Heart right ventricle (tissue), 16 donors: ENCODE results near the gene PPP1R16B. TPM values are rescaled to one million over a fixed set of nuclear protein-coding genes. Genes with fewer than 3 reads are reported as not detected.
"Not testable (repeated sequence)": the region's sequence is repeated elsewhere in the genome, so short reads cannot be mapped to it uniquely, and the experiment has no call there.

Experiments
- ATAC-seq, 8 donors: fragments of 200-7000 bp; cut with Tn5 transposase; one replicate each; pipeline ENCODE4 v1.9.1; 2020; ENCODE audit warnings: mild to moderate bottlenecking in 8 of 8, moderate library complexity in 8 of 8, moderate number of reproducible peaks in 1 of 8
- DNase-seq, 2 donors: peaks; one replicate each; pipeline ENCODE4 v3.0.0-alpha.2; 2020
- H3K27ac ChIP-seq, 10 donors: fragments of 200-600 bp; sonication (generic) in 2 of 10; one replicate each; pipeline versions ENCODE4 v1.5.0 to v1.8.0; 2020 to 2022; ENCODE audit warnings: mild to moderate bottlenecking in 3 of 10
- H3K27me3 ChIP-seq, 7 donors: fragments of 200-600 bp; one replicate each; pipeline ENCODE4 v1.8.0; 2021 to 2022; ENCODE audit warnings: mild to moderate bottlenecking in 2 of 7
- H3K36me3 ChIP-seq, 9 donors: fragments of 200-600 bp; sonication (generic) in 1 of 9; one replicate each; pipeline versions ENCODE4 v1.5.0 to v1.8.0; 2020 to 2022; ENCODE audit warnings: mild to moderate bottlenecking in 2 of 9
- H3K4me1 ChIP-seq, 9 donors: fragments of 200-600 bp; sonication (generic) in 1 of 9; one replicate each; pipeline versions ENCODE4 v1.5.0 to v1.8.0; 2020 to 2022; ENCODE audit warnings: mild to moderate bottlenecking in 4 of 9
- H3K4me3 ChIP-seq, 10 donors: fragments of 200-600 bp; sonication (generic) in 2 of 10; one replicate each; pipeline versions ENCODE4 v1.5.0 to v1.8.0; 2020 to 2022; ENCODE audit warnings: mild to moderate bottlenecking in 7 of 10, moderate library complexity in 2 of 10
- H3K9me3 ChIP-seq, 11 donors: fragments of 200-600 bp in 10 of 11; sonication (generic) in 2 of 11; one replicate each; pipeline versions ENCODE4 v1.5.0 to v1.8.0; 2013 to 2022; ENCODE audit warnings: mild to moderate bottlenecking in 2 of 11, control low read depth in 1 of 11, moderate library complexity in 1 of 11
- CTCF ChIP-seq, 9 donors: fragments of 200-600 bp; sonication (generic) in 2 of 9; IDR thresholded peaks; one replicate each; pipeline versions ENCODE4 v1.5.0 to v1.8.0; 2021 to 2022; ENCODE audit warnings: antibody characterized with exemption in 9 of 9, mild to moderate bottlenecking in 5 of 9, moderate library complexity in 1 of 9
- WGBS, 2 donors: extraction: QIAGEN DNeasy Blood & Tissue Kit; methylation state at CpG; one replicate each; pipeline ENCODE4 v1.1.7; 2013; ENCODE audit warnings: inconsistent platforms in 1 of 2; 5-methylcytosine and 5-hydroxymethylcytosine counted together
- intact Hi-C, 10 donors: fragments of 100-400 bp; cut with DNase I; formaldehyde crosslinking; loops; one replicate each; pipeline versions ENCODE4 v1.11.1 to v1.14.2; 2022
- polyA plus RNA-seq, 2 donors: library from polyadenylated mRNA; stranded (reverse); fragments of 200-250 nt; gene quantifications; one replicate each; pipeline ENCODE4 v1.2.3, GENCODE V29; 2013
- total RNA-seq, 10 donors: library from RNA; stranded (reverse); fragmentation: NEBNext Ultra II Directional in 3 of 10; extraction: Animal tissue kit (Norgen Biotek cat#: 25700) in 3 of 10; gene quantifications; one replicate each; pipeline versions ENCODE4 v1.2.1 to v1.2.4, GENCODE V29; 2021 to 2023
- donor health status: Arrhythmogenic right ventricular cardiomyopathy.
- donor health status: ischemic (EF 13 %, LVEDD 7.1; RV severe dilation, severe dysfunction).
- donor health status: healthy with polysubstance abuse.
- donor health status: DM: no; HTN: yes; CAD: no.
- donor health status: DM: no; HTN: no; CAD: no.
- donor health status: ischemic (EF 25% LVEDD 6.9; RV normal size, moderate dysfunction).
- donor health status: ischemic (EF 25% LVEDD 5.7; RV mildly dilated, moderate dysfunction).
- donor health status: healthy.
- donor health status: DM: yes; HTN: yes; CAD: no.
- donor health status: Ischemic cardiomyopathy.
- donor health status: ischemic (EF 35%, LVEDD 5.7; RV mildly dilated, moderate dysfunction).
- donor health status: nonischemic (EF 11% LVEDD 7.7; RV severe dilation, severe dysfunction).
- donor health status: DM: yes; HTN: yes; CAD: no.
- donor health status: PGD.
- donor health status: ischemic (EF 29% LVEDD 5.4; RV normal size, mild dysfunction).
- donor health status: nonischemic (EF 23%, LVEDD 6.1; RV moderate dilation, normal function).

PPP1R16B gene
- total and polyA plus RNA-seq, 12 donors = 2.5 to 13.8 (median 5.8) TPM

- intact Hi-C loops = no loop called here
- TF ChIP-seq CTCF (IDR thresholded peaks at IDR 0.05) = no peak
- Histone ChIP-seq H3K4me1 (peaks cover 0 to 18% (median 0%) of the 10 kb centered on the region in 9 donors), H3K9me3 (no peaks in the 10 kb centered on the region), H3K27ac (no peak overlapping the region), H3K36me3 (no peaks in the 10 kb centered on the region), H3K4me3 (no peak overlapping the region), H3K27me3 (peaks cover 0 to 8% (median 0%) of the 10 kb centered on the region in 7 donors)
- WGBS, 2 donors = 82 to 89% methylated on average over 7 of the region's 7 CpGs
- DNase-seq = no peak
- ATAC-seq = no peak
Measured at GRCh38 chr20:38857703-38858102, 52.2 kb downstream of the PPP1R16B start.

- no peak for DNase-seq
- intact Hi-C loops = no loop called here
- H3K4me3 ChIP-seq = no peak overlapping the region
- no peaks in the 10 kb centered on the region for H3K9me3 ChIP-seq
- peak overlapping the region in 1 of 10 donors; percentile 34 for H3K27ac ChIP-seq
- 65 to 73% methylated on average over 9 of the region's 9 CpGs for WGBS, 2 donors
- H3K27me3 ChIP-seq = peaks cover 0 to 8% (median 0%) of the 10 kb centered on the region in 7 donors
- TF ChIP-seq CTCF (IDR thresholded peaks at IDR 0.05) = no peak
- ATAC-seq = no peak
- peaks cover 0 to 29% (median 0%) of the 10 kb centered on the region in 9 donors for H3K4me1 ChIP-seq
- no peaks in the 10 kb centered on the region for H3K36me3 ChIP-seq
Measured at GRCh38 chr20:38859070-38859690, 53.7 kb downstream of the PPP1R16B start.

- H3K4me3 ChIP-seq, H3K36me3 ChIP-seq, H3K27ac ChIP-seq, ATAC-seq, H3K9me3 ChIP-seq, DNase-seq, intact Hi-C loops, H3K27me3 ChIP-seq: not testable (repeated sequence)
- peaks cover 0 to 34% (median 0%) of the 10 kb centered on the region in 9 donors for H3K4me1 ChIP-seq
- 92 to 93% methylated on average over 4 of the region's 4 CpGs for WGBS, 2 donors
Measured at GRCh38 chr20:38859857-38860256, 54.4 kb downstream of the PPP1R16B start.

- Histone ChIP-seq H3K4me1 (peaks cover 0 to 40% (median 9%) of the 10 kb centered on the region in 9 donors), H3K4me3 (no peak overlapping the region), H3K9me3 (no peaks in the 10 kb centered on the region), H3K27me3 (peaks cover 0 to 6% (median 0%) of the 10 kb centered on the region in 7 donors), H3K27ac (no peak overlapping the region), H3K36me3 (no peaks in the 10 kb centered on the region)
- ATAC-seq (no peak), DNase-seq (no peak)
- intact Hi-C loops = no loop called here
- TF ChIP-seq CTCF (IDR thresholded peaks at IDR 0.05) = no peak
- 68 to 69% methylated on average over 1 of the region's 1 CpG for WGBS, 2 donors
Measured at GRCh38 chr20:38861071-38861401, 55.5 kb downstream of the PPP1R16B start.

GRCh38 chr20:38862226-38862625 is 56.7 kb downstream of the PPP1R16B start:
- DNase-seq (no peak), ATAC-seq (no peak)
- no peak overlapping the region for H3K27ac ChIP-seq
- H3K36me3 ChIP-seq = no peaks in the 10 kb centered on the region
- no peaks in the 10 kb centered on the region for H3K9me3 ChIP-seq
- no peak for TF ChIP-seq CTCF (IDR thresholded peaks at IDR 0.05)
- peaks cover 0 to 5% (median 0%) of the 10 kb centered on the region in 7 donors for H3K27me3 ChIP-seq
- H3K4me1 ChIP-seq = peaks cover 0 to 49% (median 18%) of the 10 kb centered on the region in 9 donors
- H3K4me3 ChIP-seq = no peak overlapping the region
- 92 to 93% methylated on average over 5 of the region's 5 CpGs for WGBS, 2 donors
- intact Hi-C loops = no loop called here
